ENCODE data around the gene GPS1.

The GPS1 gene

GRCh38 chr17:82049521-82049971 lies 2.2 kb upstream of the GPS1 start:
- no peak overlapping the region for H3K27ac ChIP-seq
- no peak for TF ChIP-seq CTCF (conservative IDR thresholded peaks at IDR 0.05)

- no peak for TF ChIP-seq CTCF (conservative IDR thresholded peaks at IDR 0.05)
- H3K27ac ChIP-seq = peak overlapping the region; percentile 87; the same call in 1 of the 2 replicates
These were observed 1.4 kb upstream of the GPS1 start for GRCh38 chr17:82050152-82050760.

- TF ChIP-seq CTCF (conservative IDR thresholded peaks at IDR 0.05) = no peak
- peak overlapping the region; percentile 87 for H3K27ac ChIP-seq
These were observed 697 bp upstream of the GPS1 start for GRCh38 chr17:82050761-82051641.

GRCh38 chr17:82052638-82053059 lies 951 bp downstream of the GPS1 start:
- H3K27ac ChIP-seq = peak overlapping the region; percentile 87

GRCh38 chr17:82053130-82053529 lies 1.4 kb downstream of the GPS1 start:
- no peak for TF ChIP-seq CTCF (conservative IDR thresholded peaks at IDR 0.05)
- peak overlapping the region; percentile 87; the same call in 1 of the 2 replicates for H3K27ac ChIP-seq

More at GRCh38 chr17:82052638-82053059, 951 bp downstream of the GPS1 start:
- TF ChIP-seq CTCF (conservative IDR thresholded peaks at IDR 0.05) = no peak

- H3K27ac ChIP-seq = peak overlapping the region; percentile 1
These were observed 2.0 kb downstream of the GPS1 start for GRCh38 chr17:82053556-82054263.

More at GRCh38 chr17:82053556-82054263, 2.0 kb downstream of the GPS1 start:
- TF ChIP-seq CTCF (conservative IDR thresholded peaks at IDR 0.05) = no peak
